Kidney epithelial cell (primary cell): ENCODE measurements around the gene RHCG. TPM values are rescaled to one million over a fixed set of nuclear protein-coding genes. Genes with fewer than 3 reads are reported as not detected.
A peak's percentile ranks its signal among the peaks of the same experiment; 100 is the strongest.

Experiments used
- DNase-seq: peaks from one replicate; pipeline ENCODE4 v3.0.0-alpha.2; 2010; ENCODE audit warnings: low read depth
- H3K27me3 ChIP-seq: 2 replicates; pipeline ENCODE4 v1.6.0; 2011; ENCODE audit warnings: low read length; ENCODE audit not compliant: control insufficient read depth, insufficient read depth
- H3K36me3 ChIP-seq: 2 replicates; pipeline ENCODE4 v1.5.1; 2011; ENCODE audit warnings: low read length; ENCODE audit not compliant: control insufficient read depth, insufficient read depth
- H3K4me3 ChIP-seq: 2 replicates; pipeline ENCODE4 v1.5.1; 2011; ENCODE audit warnings: low read depth, mild to moderate bottlenecking, control low read depth, low read length
- CTCF ChIP-seq: IDR thresholded peaks from 2 replicates; pipeline ENCODE4 v1.5.1; 2011; ENCODE audit warnings: mild to moderate bottlenecking, moderate library complexity, low read length, control low read depth, inconsistent platforms; ENCODE audit not compliant: insufficient read depth, poor library complexity, severe bottlenecking
- total RNA-seq: library from RNA; depleted of rRNA; stranded (reverse); fragments of >200 nt; gene quantifications from 2 replicates; pipeline ENCODE4 v1.2.3, GENCODE V29; 2015

The RHCG gene
- total RNA-seq, 1 donor from 2014 or later: 0.04 TPM

- H3K27me3 ChIP-seq: peaks cover 27% of the 10 kb centered on the region
- TF ChIP-seq CTCF: no peak
- no peak overlapping the region for H3K4me3 ChIP-seq
- no peaks in the 10 kb centered on the region for H3K36me3 ChIP-seq
- DNase-seq: no peak
These were observed 56.6 kb downstream of the RHCG start for GRCh38 chr15:89439764-89440163.

GRCh38 chr15:89436560-89437311, 59.6 kb downstream of the RHCG start:
- DNase-seq: no peak
- H3K27me3 ChIP-seq: peaks cover 31% of the 10 kb centered on the region
- H3K36me3 ChIP-seq: no peaks in the 10 kb centered on the region
- no peak overlapping the region for H3K4me3 ChIP-seq
- TF ChIP-seq CTCF: no peak

GRCh38 chr15:89435362-89435761, 61.0 kb downstream of the RHCG start:
- H3K4me3 ChIP-seq: no peak overlapping the region
- no peaks in the 10 kb centered on the region for H3K36me3 ChIP-seq
- no peak for TF ChIP-seq CTCF
- no peak for DNase-seq
- peaks cover 31% of the 10 kb centered on the region for H3K27me3 ChIP-seq

GRCh38 chr15:89433686-89434085, 62.7 kb downstream of the RHCG start:
- no peaks in the 10 kb centered on the region for H3K36me3 ChIP-seq
- DNase-seq: no peak
- TF ChIP-seq CTCF: no peak
- no peak overlapping the region for H3K4me3 ChIP-seq
- H3K27me3 ChIP-seq: peaks cover 33% of the 10 kb centered on the region

GRCh38 chr15:89430530-89431341, 65.6 kb downstream of the RHCG start:
- peak; percentile 5 for DNase-seq
- H3K4me3 ChIP-seq: peak overlapping the region; percentile 36
- H3K36me3 ChIP-seq: no peaks in the 10 kb centered on the region
- peaks cover 22% of the 10 kb centered on the region for H3K27me3 ChIP-seq
- TF ChIP-seq CTCF: peak; percentile 95

GRCh38 chr15:89429986-89430385, 66.4 kb downstream of the RHCG start:
- peaks cover 22% of the 10 kb centered on the region for H3K27me3 ChIP-seq
- H3K4me3 ChIP-seq: no peak overlapping the region
- DNase-seq: no peak
- TF ChIP-seq CTCF: no peak
- H3K36me3 ChIP-seq: no peaks in the 10 kb centered on the region
